GM12878 (cell line): ENCODE data around the gene CCNT2. TPM values are rescaled to one million over a fixed set of nuclear protein-coding genes. Genes with fewer than 3 reads are reported as not detected.

Experiments
- ATAC-seq: fragments of 200-7000 bp; cut with Tn5 transposase; 3 replicates; pipeline ENCODE4 v1.9.1; 2020; ENCODE audit warnings: mild to moderate bottlenecking, moderate library complexity
- BruUV-seq: library from RNA; stranded (reverse); fragments of 400-500 nt; replicated peaks from 2 replicates; lab custom pipeline; 2021; lab: Mats Ljungman, UMichigan
- CTCF ChIA-PET: fragments of 300-600 bp; sonication (Branson Sonifier 250); formaldehyde crosslinking; extraction: SDS; loops from one replicate; lab custom pipeline; 2021; ENCODE audit warnings: inconsistent platforms; lab: Yijun Ruan, JAX
- POLR2A ChIA-PET: fragments of 350-600 bp; formaldehyde crosslinking; extraction: SDS; loops from one replicate; lab custom pipeline; 2021; ENCODE audit warnings: inconsistent platforms; lab: Charles Lee
- RAD21 ChIA-PET: fragments of 300-600 bp; sonication (Branson Sonifier 250); formaldehyde crosslinking; loops from one replicate; lab custom pipeline; 2023; ENCODE audit warnings: antibody characterized with exemption; ENCODE audit not compliant: unreplicated experiment; lab: Charles Lee
- SMC1A ChIA-PET: fragments of 300-600 bp; sonication (Branson Sonifier 250); formaldehyde crosslinking; loops from one replicate; lab custom pipeline; 2023; ENCODE audit not compliant: unreplicated experiment, uncharacterized antibody; lab: Charles Lee
- DNase-seq: peaks from one replicate; pipeline ENCODE4 v3.0.0-alpha.2; 2011; ENCODE audit warnings: low read depth, low spot score
- FAIRE-seq: peaks from 3 replicates; lab custom pipeline; 2011; peaks lifted over from hg19 to GRCh38; lab: Jason Lieb, UNC
- H2AFZ ChIP-seq: 2 replicates; pipeline ENCODE4 v1.6.0; 2011; ENCODE audit warnings: low read depth, low read length, control low read depth; ENCODE audit not compliant: control insufficient read depth
- H3K27ac ChIP-seq: 2 replicates; pipeline ENCODE4 v1.5.1; 2011; ENCODE audit warnings: control low read depth; ENCODE audit not compliant: control insufficient read depth, insufficient read depth
- H3K27me3 ChIP-seq, 2 experiments: replicated peaks in 1 of 2; 2 replicates each; pipeline versions ENCODE4 v1.6.0 to v1.6.1; 2011; ENCODE audit warnings: low read length in 1 of 2; ENCODE audit not compliant: control insufficient read depth in 2 of 2, insufficient read depth in 2 of 2
- H3K36me3 ChIP-seq, 2 experiments: 2 replicates each; pipeline ENCODE4 v1.5.1; 2011; ENCODE audit warnings: low read length in 1 of 2; ENCODE audit not compliant: control insufficient read depth in 2 of 2, insufficient read depth in 2 of 2
- H3K4me1 ChIP-seq: 2 replicates; pipeline ENCODE4 v1.6.1; 2011; ENCODE audit warnings: mild to moderate bottlenecking, low read length, moderate library complexity, mixed read lengths; ENCODE audit not compliant: control insufficient read depth, insufficient read depth
- H3K4me2 ChIP-seq: 2 replicates; pipeline ENCODE4 v1.6.0; 2011; ENCODE audit warnings: control low read depth; ENCODE audit not compliant: control insufficient read depth, insufficient read depth
- H3K4me3 ChIP-seq: fragments of 200-600 bp; sonication (generic); 2 replicates; pipeline ENCODE4 v1.5.1; 2016
- H3K79me2 ChIP-seq: 2 replicates; pipeline ENCODE4 v1.6.0; 2011; ENCODE audit warnings: low read length; ENCODE audit not compliant: control insufficient read depth, insufficient read depth
- H3K9ac ChIP-seq: 2 replicates; pipeline ENCODE4 v1.8.0; 2011; ENCODE audit warnings: low read length, control low read depth, mixed read lengths; ENCODE audit not compliant: control insufficient read depth, insufficient read depth
- H3K9me3 ChIP-seq: replicated peaks from 3 replicates; pipeline ENCODE4 v1.5.1; 2011; ENCODE audit warnings: mild to moderate bottlenecking, low read length; ENCODE audit not compliant: control insufficient read depth, insufficient read depth
- H4K20me1 ChIP-seq: 2 replicates; pipeline ENCODE4 v1.6.0; 2011; ENCODE audit not compliant: control insufficient read depth, insufficient read depth
- ATF2 ChIP-seq: IDR thresholded peaks from 2 replicates; pipeline ENCODE4 v1.6.1; 2012; ENCODE audit warnings: low read length, inconsistent platforms
- BRCA1 ChIP-seq: IDR thresholded peaks from 2 replicates; pipeline ENCODE4 v1.6.1; 2011; ENCODE audit warnings: low read depth, low read length, improper control_type of control experiment
- CREB1 ChIP-seq: IDR thresholded peaks from 2 replicates; pipeline ENCODE4 v1.6.1; 2012; ENCODE audit warnings: low read depth, mild to moderate bottlenecking, inconsistent platforms
- ESRRA ChIP-seq: IDR thresholded peaks from 2 replicates; pipeline ENCODE4 v1.6.1; 2012; ENCODE audit warnings: mild to moderate bottlenecking, low read length, improper control_type of control experiment
- FOXM1 ChIP-seq: IDR thresholded peaks from 2 replicates; pipeline ENCODE4 v1.6.1; 2012; ENCODE audit warnings: low read depth, mild to moderate bottlenecking, inconsistent platforms, low read length, moderate library complexity
- HCFC1 ChIP-seq: fragments of 150-350 bp; IDR thresholded peaks from 2 replicates; pipeline ENCODE4 v1.6.1; 2014; ENCODE audit warnings: low read length
- HDGF ChIP-seq: fragments of 450-650 bp; IDR thresholded peaks from 2 replicates; pipeline ENCODE4 v1.6.1; 2016; ENCODE audit warnings: antibody characterized with exemption
- IRF5 ChIP-seq: fragments of 450-650 bp; IDR thresholded peaks from 2 replicates; pipeline ENCODE4 v1.6.1; 2017; ENCODE audit warnings: borderline replicate concordance
- MEF2A ChIP-seq: IDR thresholded peaks from 2 replicates; pipeline ENCODE4 v1.6.1; 2011; ENCODE audit warnings: low read depth, mild to moderate bottlenecking, low read length, moderate library complexity; ENCODE audit not compliant: insufficient read depth
- MYC ChIP-seq: IDR thresholded peaks from 2 replicates; pipeline ENCODE4 v1.6.1; 2011; ENCODE audit warnings: mild to moderate bottlenecking, low read length, moderate library complexity, inconsistent platforms; ENCODE audit not compliant: insufficient read depth, insufficient replicate concordance, insufficient read length, severe bottlenecking
- NFYA ChIP-seq: IDR thresholded peaks from 2 replicates; pipeline ENCODE4 v1.6.1; 2011; ENCODE audit warnings: low read depth, mild to moderate bottlenecking, low read length, improper control_type of control experiment, borderline replicate concordance
- RAD51 ChIP-seq: fragments of 450-650 bp; IDR thresholded peaks from 2 replicates; pipeline ENCODE4 v1.6.1; 2016; ENCODE audit warnings: moderate library complexity, mild to moderate bottlenecking, inconsistent platforms
- SKIL ChIP-seq: fragments of 450-650 bp; IDR thresholded peaks from 2 replicates; pipeline ENCODE4 v1.6.1; 2017; ENCODE audit warnings: mild to moderate bottlenecking, low read depth, inconsistent platforms; ENCODE audit not compliant: poor library complexity, severe bottlenecking
- SUPT20H ChIP-seq: IDR thresholded peaks from 2 replicates; pipeline ENCODE4 v1.6.1; 2011; ENCODE audit warnings: low read depth, mild to moderate bottlenecking, low read length, moderate library complexity, borderline replicate concordance; ENCODE audit not compliant: control insufficient read depth
- TBL1XR1 ChIP-seq: IDR thresholded peaks from 2 replicates; pipeline ENCODE4 v1.6.1; 2012; ENCODE audit warnings: low read depth, low read length, improper control_type of control experiment
- ZNF207 ChIP-seq: fragments of 450-650 bp; IDR thresholded peaks from 2 replicates; pipeline ENCODE4 v1.6.1; 2014; ENCODE audit warnings: antibody characterized with exemption, mild to moderate bottlenecking, borderline replicate concordance
- ZNF24 ChIP-seq: fragments of 450-650 bp; IDR thresholded peaks from 2 replicates; pipeline ENCODE4 v1.6.1; 2017; ENCODE audit warnings: antibody characterized with exemption, mild to moderate bottlenecking
- ZNF274 ChIP-seq: IDR thresholded peaks from one replicate; pipeline ENCODE4 v1.8.0; 2011; ENCODE audit not compliant: insufficient read length, insufficient read depth
- WGBS: methylation state at CpG from one replicate; pipeline ENCODE4 v1.1.6; 2016; ENCODE audit warnings: low lambda C conversion rate; ENCODE audit not compliant: insufficient replicate concordance, insufficient coverage; ENCODE audit errors: missing lambda C conversion rate; 5-methylcytosine and 5-hydroxymethylcytosine counted together
- in situ Hi-C: fragments of 300-500 bp; cut with MboI; formaldehyde crosslinking; loops from 9 replicates; pipeline ENCODE4 v1.14.3; 2018; ENCODE audit warnings: mixed read lengths
- intact Hi-C: fragments of 100-400 bp; cut with micrococcal nuclease; formaldehyde crosslinking; loops from one replicate; pipeline ENCODE4 v1.14.2; 2022; ENCODE audit not compliant: unreplicated experiment
- polyA plus RNA-seq, 11 experiments: library from polyadenylated mRNA; depleted of rRNA in 4 of 11; unstranded in 6 of 11; stranded (reverse) in 5 of 11; fragments of >200 nt; fragmentation: Nextera tagmentation in 4 of 11; fragmentation: Illumina TruSeq in 1 of 11; extraction: Ambion mirVana in 4 of 11; extraction: Trizol in 1 of 11; gene quantifications; 1 replicate in 1 of 11; 2 replicates in 10 of 11; pipeline versions ENCODE4 v1.2.1 to v1.2.3, GENCODE V29; 2011 to 2016; ENCODE audit warnings: inconsistent platforms in 2 of 11, missing spikeins in 2 of 11, low read depth in 1 of 11
- total RNA-seq, 4 experiments: library from RNA; depleted of rRNA in 3 of 4; stranded (reverse); fragments of >200 nt in 3 of 4; fragmentation: Illumina TruSeq in 1 of 4; extraction: Trizol in 1 of 4; gene quantifications; 2 replicates each; pipeline versions ENCODE4 v1.2.1 to v1.2.3, GENCODE V29; 2013 to 2021
- TF ChIP-seq, protein P1 (sequence below): fragments of 450-650 bp; IDR thresholded peaks from 2 replicates; pipeline ENCODE4 v1.6.1; 2017; ENCODE audit warnings: low read depth, mild to moderate bottlenecking, moderate library complexity

The CCNT2 gene
- total and polyA plus RNA-seq, 10 of the 15 experiments (the other 5 are each of a cell fraction or from before 2014, with no cell fraction given) = 6.0 to 25.6 (median 20.0) TPM

- no peaks in the 10 kb centered on the region for H3K9me3 ChIP-seq
- no peaks in the 10 kb centered on the region for H3K4me1 ChIP-seq
- no TSS peak for BruUV-seq
- intact Hi-C loops = no loop called here
- FAIRE-seq = no peak
- no peak overlapping the region for H3K4me2 ChIP-seq
- no peaks in the 10 kb centered on the region for H3K79me2 ChIP-seq
- H3K36me3 ChIP-seq = no peaks in the 10 kb centered on the region
- WGBS = 50% methylated on average over 1 of the region's 1 CpG
- no peak for TF ChIP-seq FOXM1
- TF ChIP-seq ZNF207 = no peak
- no peak for TF ChIP-seq ESRRA
- no peak for TF ChIP-seq HCFC1
- TF ChIP-seq SUPT20H = no peak
- TF ChIP-seq ZNF24 = no peak
- TF ChIP-seq MEF2A = no peak
- TF ChIP-seq HDGF = no peak
- no peak for TF ChIP-seq BRCA1
- no peak for TF ChIP-seq IRF5
- no peak for TF ChIP-seq ATF2
- no peak for TF ChIP-seq CREB1
- TF ChIP-seq, protein P1, sequence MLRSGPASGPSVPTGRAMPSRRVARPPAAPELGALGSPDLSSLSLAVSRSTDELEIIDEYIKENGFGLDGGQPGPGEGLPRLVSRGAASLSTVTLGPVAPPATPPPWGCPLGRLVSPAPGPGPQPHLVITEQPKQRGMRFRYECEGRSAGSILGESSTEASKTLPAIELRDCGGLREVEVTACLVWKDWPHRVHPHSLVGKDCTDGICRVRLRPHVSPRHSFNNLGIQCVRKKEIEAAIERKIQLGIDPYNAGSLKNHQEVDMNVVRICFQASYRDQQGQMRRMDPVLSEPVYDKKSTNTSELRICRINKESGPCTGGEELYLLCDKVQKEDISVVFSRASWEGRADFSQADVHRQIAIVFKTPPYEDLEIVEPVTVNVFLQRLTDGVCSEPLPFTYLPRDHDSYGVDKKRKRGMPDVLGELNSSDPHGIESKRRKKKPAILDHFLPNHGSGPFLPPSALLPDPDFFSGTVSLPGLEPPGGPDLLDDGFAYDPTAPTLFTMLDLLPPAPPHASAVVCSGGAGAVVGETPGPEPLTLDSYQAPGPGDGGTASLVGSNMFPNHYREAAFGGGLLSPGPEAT = no peak
- no peak for TF ChIP-seq MYC
- no peak for TF ChIP-seq TBL1XR1
- no peak for TF ChIP-seq SKIL
- TF ChIP-seq ZNF274 = no peak
- TF ChIP-seq NFYA = no peak
- TF ChIP-seq RAD51 = no peak
- no peak overlapping the region for H2AFZ ChIP-seq
- no peak overlapping the region for H3K9ac ChIP-seq
- RAD21 ChIA-PET = no interaction called here
- H3K27me3 ChIP-seq = no peaks in the 10 kb centered on the region
- H3K27ac ChIP-seq = no peak overlapping the region
- no peaks in the 10 kb centered on the region for H4K20me1 ChIP-seq
- SMC1A ChIA-PET = no interaction called here
- POLR2A ChIA-PET = no interaction called here
- CTCF ChIA-PET = no interaction called here
- in situ Hi-C loops = no loop called here
- DNase-seq = no peak
- no peak for ATAC-seq
- H3K4me3 ChIP-seq = no peak overlapping the region
These were observed 18.5 kb upstream of the CCNT2 start for GRCh38 chr2:134900151-134900550.
